Fibroblast of villous mesenchyme (primary cell): ENCODE results near the gene DUSP18. TPM values are rescaled to one million over a fixed set of nuclear protein-coding genes. Genes with fewer than 3 reads are reported as not detected.
"Not testable (repeated sequence)": the region's sequence is repeated elsewhere in the genome, so short reads cannot be mapped to it uniquely, and the experiment has no call there.

ENCODE experiments used
- DNase-seq: peaks from one replicate; pipeline ENCODE4 v3.0.0-alpha.2; 2010; ENCODE audit warnings: low read depth
- H3K4me3 ChIP-seq: 2 replicates; pipeline ENCODE4 v1.5.1; 2011; ENCODE audit warnings: low read depth, mild to moderate bottlenecking, low read length
- CTCF ChIP-seq: IDR thresholded peaks from 2 replicates; pipeline ENCODE4 v1.5.1; 2012; ENCODE audit warnings: low read depth, mild to moderate bottlenecking, low read length; ENCODE audit not compliant: insufficient read depth
- total RNA-seq: library from RNA; depleted of rRNA; stranded (reverse); fragments of >200 nt; gene quantifications from 2 replicates; pipeline ENCODE4 v1.2.3, GENCODE V29; 2012

DUSP18 gene
- total RNA-seq, 1 donor = 10.4 TPM

- no peak for TF ChIP-seq CTCF
- H3K4me3 ChIP-seq = no peak overlapping the region
- DNase-seq = no peak
These were observed 39.2 kb downstream of the DUSP18 start for GRCh38 chr22:30628491-30628890.

GRCh38 chr22:30627471-30627870 lies 40.2 kb downstream of the DUSP18 start:
- TF ChIP-seq CTCF = no peak
- no peak overlapping the region for H3K4me3 ChIP-seq
- no peak for DNase-seq

- no peak for DNase-seq
- no peak for TF ChIP-seq CTCF
- H3K4me3 ChIP-seq = no peak overlapping the region
These were observed 41.3 kb downstream of the DUSP18 start for GRCh38 chr22:30626413-30626812.

GRCh38 chr22:30619909-30620308 lies 47.8 kb downstream of the DUSP18 start:
- not testable (repeated sequence) for H3K4me3 ChIP-seq, DNase-seq

GRCh38 chr22:30617819-30618218 lies 49.9 kb downstream of the DUSP18 start:
- no peak overlapping the region for H3K4me3 ChIP-seq
- TF ChIP-seq CTCF = no peak
- DNase-seq = no peak

GRCh38 chr22:30615543-30615954 lies 52.1 kb downstream of the DUSP18 start:
- no peak for TF ChIP-seq CTCF
- no peak for DNase-seq

GRCh38 chr22:30614879-30615278 lies 52.8 kb downstream of the DUSP18 start:
- TF ChIP-seq CTCF = no peak
- DNase-seq = no peak
- no peak overlapping the region for H3K4me3 ChIP-seq

More at GRCh38 chr22:30615543-30615954, 52.1 kb downstream of the DUSP18 start:
- no peak overlapping the region for H3K4me3 ChIP-seq
